Effector memory CD8-positive, alpha-beta T cell (primary cell): ENCODE measurements around the gene RGL1.

Source experiments
- ATAC-seq: fragments of 150-1000 bp; cut with Tn5 transposase; replicated peaks from 2 replicates; pipeline ENCODE4 v1.10.0; 2021; ENCODE audit warnings: mild to moderate bottlenecking, moderate library complexity
- DNase-seq, 3 experiments: peaks; one replicate each; pipeline ENCODE4 v3.0.0; 2021
- H3K27ac Mint-ChIP-seq, 2 donors: one replicate each; pipeline ENCODE4 v1.8.0; 2022; ENCODE audit warnings: mild to moderate bottlenecking in 2 of 2, mixed read lengths in 2 of 2, moderate library complexity in 2 of 2
- H3K27me3 Mint-ChIP-seq, 2 donors: one replicate each; pipeline ENCODE4 v1.8.0; 2022; ENCODE audit warnings: mixed read lengths in 2 of 2
- H3K36me3 Mint-ChIP-seq: one replicate; pipeline ENCODE4 v1.8.0; 2022; ENCODE audit warnings: mild to moderate bottlenecking, moderate library complexity, mixed read lengths; ENCODE audit not compliant: insufficient read depth
- H3K4me1 Mint-ChIP-seq, 2 donors: one replicate each; pipeline ENCODE4 v1.8.0; 2022; ENCODE audit warnings: low read depth in 2 of 2, mixed read lengths in 2 of 2
- H3K4me3 Mint-ChIP-seq, 2 donors: one replicate each; pipeline ENCODE4 v1.8.0; 2022; ENCODE audit warnings: mild to moderate bottlenecking in 2 of 2, mixed read lengths in 2 of 2, moderate library complexity in 2 of 2
- H3K9me3 Mint-ChIP-seq, 2 donors: one replicate each; pipeline ENCODE4 v1.8.0; 2022; ENCODE audit warnings: mixed read lengths in 2 of 2

Gene RGL1

DNA sequence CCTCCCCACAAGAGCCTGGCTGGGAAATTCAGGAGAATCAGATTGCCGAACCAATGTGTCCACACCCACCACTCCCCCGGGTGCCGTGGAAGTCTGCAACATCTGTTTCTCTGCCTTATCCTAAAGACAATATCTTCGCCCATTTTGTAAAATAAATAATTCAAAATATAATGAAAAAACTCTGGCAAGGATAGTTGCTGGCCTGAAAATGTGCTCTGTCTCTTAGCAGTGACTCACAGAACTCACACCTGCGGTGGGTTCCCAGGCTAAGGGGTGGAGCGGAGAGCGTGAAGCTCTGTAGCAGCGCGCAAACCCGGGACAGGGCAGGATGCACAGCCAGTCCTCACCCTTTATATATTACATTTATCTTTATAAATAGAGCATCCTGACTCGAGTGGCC lies 132.7 kb downstream of the RGL1 start:
- H3K4me1 Mint-ChIP-seq = peaks cover 2 to 4% of the 10 kb centered on the region in 2 donors
- H3K27ac Mint-ChIP-seq = no peak overlapping the region
- no peak for ATAC-seq
- H3K4me3 Mint-ChIP-seq = no peak overlapping the region
- no peaks in the 10 kb centered on the region for H3K9me3 Mint-ChIP-seq
- H3K27me3 Mint-ChIP-seq = no peaks in the 10 kb centered on the region
- peaks cover 5% of the 10 kb centered on the region for H3K36me3 Mint-ChIP-seq
- no peak for DNase-seq

DNA sequence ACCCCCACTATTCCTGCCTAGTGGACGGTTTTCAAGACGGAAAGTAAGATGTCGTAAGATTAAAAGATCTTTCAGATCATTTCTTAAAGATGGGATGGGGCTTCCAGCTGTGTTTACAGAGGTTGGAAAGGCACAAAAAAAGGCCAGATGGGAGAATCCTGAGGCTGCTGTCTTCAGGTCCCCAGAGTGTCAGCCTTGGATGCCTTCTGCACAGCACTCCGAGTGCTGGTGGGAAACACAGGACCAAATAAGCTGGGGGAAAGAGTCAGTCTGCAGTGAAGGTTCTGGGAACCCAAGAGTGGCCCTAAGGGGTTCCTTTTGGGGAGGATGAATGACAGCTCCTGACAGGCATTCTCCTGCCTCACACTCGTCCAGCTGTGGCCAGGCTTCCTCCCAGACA lies 136.1 kb downstream of the RGL1 start:
- Mint-ChIP-seq H3K27me3 (no peaks in the 10 kb centered on the region), H3K4me1 (no peaks in the 10 kb centered on the region), H3K36me3 (peaks cover 5% of the 10 kb centered on the region), H3K27ac (no peak overlapping the region), H3K9me3 (no peaks in the 10 kb centered on the region), H3K4me3 (no peak overlapping the region)
- ATAC-seq (no peak), DNase-seq (no peak)

DNA sequence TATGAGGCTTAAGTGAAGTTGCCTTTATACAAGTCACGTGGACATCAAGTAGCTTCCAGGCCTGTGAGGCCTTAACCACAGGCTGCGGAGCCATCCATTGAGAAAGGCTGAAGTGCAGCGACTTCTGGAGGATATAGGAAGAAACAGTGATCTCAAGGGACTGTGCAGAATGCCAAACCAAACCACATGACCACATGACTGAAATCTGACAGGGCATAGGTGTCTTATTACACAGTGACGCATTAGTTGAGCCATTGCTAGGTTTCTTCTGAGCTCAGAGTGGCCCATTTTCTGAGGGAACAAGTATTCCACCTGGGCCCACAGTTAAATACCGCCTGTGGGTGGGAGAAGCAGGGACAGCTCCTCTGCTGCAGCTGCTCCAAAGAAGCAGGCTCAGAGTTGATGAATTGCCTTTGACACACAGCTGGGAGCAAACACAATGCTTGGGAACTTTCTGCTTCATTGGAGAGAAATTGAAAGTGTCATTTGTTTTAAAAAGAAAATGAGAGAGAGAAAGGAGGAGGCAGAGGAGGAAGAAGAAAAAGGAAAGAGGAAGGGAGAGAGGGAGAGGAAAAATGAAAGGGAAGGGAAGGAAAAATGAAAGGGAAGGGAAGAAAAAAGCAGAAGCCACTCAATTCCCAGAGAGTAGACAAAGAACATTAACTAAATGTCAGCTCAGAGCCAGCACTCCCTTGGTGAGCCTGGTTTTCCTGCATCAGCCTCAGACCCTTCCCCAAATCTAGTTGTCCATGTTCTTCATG lies 138.2 kb downstream of the RGL1 start:
- ATAC-seq = no peak
- no peaks in the 10 kb centered on the region for H3K9me3 Mint-ChIP-seq

GRCh38 chr1:183945428-183946319 lies 140.8 kb downstream of the RGL1 start:
- DNase-seq (no peak), ATAC-seq (no peak)
- H3K4me1 Mint-ChIP-seq = no peaks in the 10 kb centered on the region
- no peaks in the 10 kb centered on the region for H3K9me3 Mint-ChIP-seq
- no peaks in the 10 kb centered on the region for H3K27me3 Mint-ChIP-seq
- no peak overlapping the region for H3K4me3 Mint-ChIP-seq
- peaks cover 2% of the 10 kb centered on the region for H3K36me3 Mint-ChIP-seq
- H3K27ac Mint-ChIP-seq = no peak overlapping the region

More for the DNA sequence above, 138.2 kb downstream of the RGL1 start:
- Mint-ChIP-seq H3K27ac (no peak overlapping the region), H3K4me1 (no peaks in the 10 kb centered on the region), H3K4me3 (no peak overlapping the region), H3K36me3 (peaks cover 5% of the 10 kb centered on the region), H3K27me3 (no peaks in the 10 kb centered on the region)
- DNase-seq = no peak

DNA sequence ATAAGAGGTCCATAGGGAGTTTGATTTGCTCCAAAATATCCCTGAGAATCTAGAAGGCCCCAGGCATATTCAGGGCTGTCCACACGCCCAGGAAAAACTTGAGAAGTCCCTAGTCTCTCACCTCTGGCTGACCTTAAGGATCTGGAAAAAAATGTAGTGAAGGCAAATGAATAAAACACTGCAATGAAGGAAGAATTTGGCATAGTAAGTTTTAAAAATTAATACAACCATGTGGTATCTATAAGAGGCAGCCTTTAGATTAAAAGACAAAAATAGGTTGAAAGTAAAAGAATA lies 141.3 kb downstream of the RGL1 start:
- H3K27me3 Mint-ChIP-seq = no peaks in the 10 kb centered on the region
- no peaks in the 10 kb centered on the region for H3K36me3 Mint-ChIP-seq
- DNase-seq = no peak
- no peak overlapping the region for H3K27ac Mint-ChIP-seq
- no peaks in the 10 kb centered on the region for H3K9me3 Mint-ChIP-seq
- no peaks in the 10 kb centered on the region for H3K4me1 Mint-ChIP-seq
- no peak for ATAC-seq
- no peak overlapping the region for H3K4me3 Mint-ChIP-seq

GRCh38 chr1:183947988-183948387 lies 143.1 kb downstream of the RGL1 start:
- no peak for DNase-seq
- no peaks in the 10 kb centered on the region for H3K27me3 Mint-ChIP-seq
- no peak overlapping the region for H3K27ac Mint-ChIP-seq
- no peaks in the 10 kb centered on the region for H3K9me3 Mint-ChIP-seq
- no peak for ATAC-seq
- H3K4me3 Mint-ChIP-seq = no peak overlapping the region
- no peaks in the 10 kb centered on the region for H3K36me3 Mint-ChIP-seq
- H3K4me1 Mint-ChIP-seq = no peaks in the 10 kb centered on the region

- Mint-ChIP-seq H3K4me3 (no peak overlapping the region), H3K27ac (peak overlapping the region in 1 of 2 donors; percentile 58), H3K36me3 (no peaks in the 10 kb centered on the region), H3K9me3 (no peaks in the 10 kb centered on the region), H3K27me3 (no peaks in the 10 kb centered on the region), H3K4me1 (peaks cover 7 to 17% of the 10 kb centered on the region in 2 donors)
- DNase-seq (no peak), ATAC-seq (no peak)
Observed at GRCh38 chr1:183952101-183952500, 147.2 kb downstream of the RGL1 start.

DNA sequence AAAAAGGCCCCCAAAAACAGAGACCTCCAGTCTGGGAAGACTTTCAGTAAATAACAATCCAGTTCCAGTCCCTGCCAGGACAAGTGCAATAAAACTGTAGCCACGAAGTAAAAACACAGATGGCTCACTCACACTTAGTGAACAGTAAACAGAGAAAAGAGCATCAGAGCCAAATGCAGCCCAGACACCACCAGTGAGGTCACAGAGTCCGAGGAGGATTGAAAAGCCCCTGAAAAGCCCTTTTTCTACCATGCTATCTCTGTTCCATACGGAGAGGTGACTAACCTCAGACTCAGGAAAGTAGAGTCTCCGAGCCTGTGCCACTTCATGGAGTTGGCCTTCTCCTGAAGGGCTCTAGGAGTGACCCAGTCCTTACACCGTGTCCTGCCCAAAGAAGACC lies 148.1 kb downstream of the RGL1 start:
- Mint-ChIP-seq H3K27me3 (no peaks in the 10 kb centered on the region), H3K4me1 (peaks cover 7 to 17% of the 10 kb centered on the region in 2 donors), H3K36me3 (no peaks in the 10 kb centered on the region), H3K9me3 (no peaks in the 10 kb centered on the region), H3K27ac (peak overlapping the region in 1 of 2 donors; percentile 58), H3K4me3 (no peak overlapping the region)
- no peak for ATAC-seq
- DNase-seq = no peak

GRCh38 chr1:183954496-183954895 lies 149.6 kb downstream of the RGL1 start:
- H3K36me3 Mint-ChIP-seq = no peaks in the 10 kb centered on the region
- H3K27ac Mint-ChIP-seq = peak overlapping the region in 1 of 2 donors; percentile 54

GRCh38 chr1:183956559-183957188 lies 151.8 kb downstream of the RGL1 start:
- no peaks in the 10 kb centered on the region for H3K27me3 Mint-ChIP-seq
- ATAC-seq = peak; percentile 98
- H3K4me3 Mint-ChIP-seq = peak overlapping the region in 1 of 2 donors; percentile 9
- H3K36me3 Mint-ChIP-seq = no peaks in the 10 kb centered on the region
- H3K4me1 Mint-ChIP-seq = peaks cover 7 to 17% of the 10 kb centered on the region in 2 donors
- DNase-seq = peak; percentile 48 to 50 (median 50)
- no peak overlapping the region for H3K27ac Mint-ChIP-seq
- no peaks in the 10 kb centered on the region for H3K9me3 Mint-ChIP-seq

More at GRCh38 chr1:183954496-183954895, 149.6 kb downstream of the RGL1 start:
- Mint-ChIP-seq H3K9me3 (no peaks in the 10 kb centered on the region), H3K4me1 (peaks cover 7 to 17% of the 10 kb centered on the region in 2 donors), H3K27me3 (no peaks in the 10 kb centered on the region), H3K4me3 (peak overlapping the region in 1 of 2 donors; percentile 43)
- ATAC-seq = no peak
- DNase-seq = no peak

- Mint-ChIP-seq H3K9me3 (no peaks in the 10 kb centered on the region), H3K4me3 (no peak overlapping the region)
- no peak for DNase-seq
Observed at GRCh38 chr1:183957216-183957830, 152.4 kb downstream of the RGL1 start.

DNA sequence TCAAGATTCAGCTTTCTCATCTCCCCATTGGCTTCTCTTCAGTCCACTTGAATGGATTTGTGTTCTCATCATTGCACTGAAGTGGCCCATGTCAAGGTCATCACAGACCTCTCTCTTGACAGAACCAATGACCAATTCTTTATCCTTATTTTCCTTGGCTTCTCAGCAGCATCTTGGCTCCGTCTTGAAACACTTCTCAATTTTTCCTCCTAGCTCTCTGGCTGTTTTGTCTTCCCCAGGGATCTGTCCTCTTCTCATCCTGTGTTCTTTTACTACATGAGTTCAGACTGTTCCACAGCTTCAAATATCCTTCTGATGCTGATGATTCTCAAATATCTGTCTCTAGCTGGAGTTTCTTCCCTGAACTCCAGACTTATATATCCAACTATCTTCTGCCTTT lies 154.0 kb downstream of the RGL1 start:
- Mint-ChIP-seq H3K27me3 (no peaks in the 10 kb centered on the region), H3K27ac (no peak overlapping the region), H3K4me1 (peaks cover 15 to 22% of the 10 kb centered on the region in 2 donors), H3K36me3 (peaks cover 3% of the 10 kb centered on the region), H3K9me3 (no peaks in the 10 kb centered on the region), H3K4me3 (no peak overlapping the region)
- DNase-seq = no peak
- no peak for ATAC-seq

More at GRCh38 chr1:183957216-183957830, 152.4 kb downstream of the RGL1 start:
- peaks cover 8 to 17% of the 10 kb centered on the region in 2 donors for H3K4me1 Mint-ChIP-seq
- H3K27ac Mint-ChIP-seq = no peak overlapping the region
- no peaks in the 10 kb centered on the region for H3K27me3 Mint-ChIP-seq
- ATAC-seq = no peak
- H3K36me3 Mint-ChIP-seq = no peaks in the 10 kb centered on the region

DNA sequence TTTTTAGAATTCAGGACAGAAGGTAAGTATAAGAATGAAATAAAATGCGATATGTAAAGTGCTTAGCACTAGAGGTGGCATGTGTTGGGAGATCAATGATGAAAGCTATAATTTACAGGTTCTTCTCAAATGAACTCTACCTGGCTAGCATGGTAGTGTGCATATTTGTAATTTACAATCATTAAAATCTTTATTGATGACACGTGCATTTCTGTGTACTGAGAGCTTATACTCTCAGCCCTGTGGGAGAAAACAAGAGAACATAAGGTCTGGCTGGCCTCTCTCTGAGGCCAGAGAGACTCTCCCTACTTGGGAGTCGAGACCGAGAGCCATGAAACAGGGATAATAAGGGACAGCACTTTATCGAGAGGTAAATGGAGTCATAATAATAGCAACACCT lies 156.2 kb downstream of the RGL1 start:
- H3K4me3 Mint-ChIP-seq = no peak overlapping the region
- peaks cover 3% of the 10 kb centered on the region for H3K36me3 Mint-ChIP-seq
- H3K27me3 Mint-ChIP-seq = no peaks in the 10 kb centered on the region
- DNase-seq (no peak), ATAC-seq (no peak)
- H3K27ac Mint-ChIP-seq = no peak overlapping the region
- peaks cover 8 to 20% of the 10 kb centered on the region in 2 donors for H3K4me1 Mint-ChIP-seq
- no peaks in the 10 kb centered on the region for H3K9me3 Mint-ChIP-seq
